ENCODE data around the gene CUL2.

DNA sequence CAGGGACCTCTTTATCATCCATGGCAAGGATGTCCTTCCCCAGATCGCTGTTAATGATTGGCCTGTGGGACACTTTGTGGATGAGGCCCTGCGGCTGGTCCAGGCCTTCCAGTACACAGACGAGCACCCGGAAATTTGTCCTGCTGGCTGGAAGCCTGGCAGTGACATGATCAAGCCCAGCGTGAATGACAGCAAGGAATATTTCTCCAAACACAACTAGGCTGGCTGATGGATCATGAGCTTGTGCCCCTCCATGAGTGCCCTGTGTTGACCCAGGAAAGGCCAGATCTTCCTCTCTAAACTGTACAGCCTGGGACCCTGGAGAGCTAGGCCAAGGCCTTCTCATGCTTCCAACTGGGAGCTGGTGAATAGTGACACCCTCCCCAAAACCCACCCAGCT, 124.1 kb downstream of the CUL2 start:
- TF ChIP-seq, protein P1, sequence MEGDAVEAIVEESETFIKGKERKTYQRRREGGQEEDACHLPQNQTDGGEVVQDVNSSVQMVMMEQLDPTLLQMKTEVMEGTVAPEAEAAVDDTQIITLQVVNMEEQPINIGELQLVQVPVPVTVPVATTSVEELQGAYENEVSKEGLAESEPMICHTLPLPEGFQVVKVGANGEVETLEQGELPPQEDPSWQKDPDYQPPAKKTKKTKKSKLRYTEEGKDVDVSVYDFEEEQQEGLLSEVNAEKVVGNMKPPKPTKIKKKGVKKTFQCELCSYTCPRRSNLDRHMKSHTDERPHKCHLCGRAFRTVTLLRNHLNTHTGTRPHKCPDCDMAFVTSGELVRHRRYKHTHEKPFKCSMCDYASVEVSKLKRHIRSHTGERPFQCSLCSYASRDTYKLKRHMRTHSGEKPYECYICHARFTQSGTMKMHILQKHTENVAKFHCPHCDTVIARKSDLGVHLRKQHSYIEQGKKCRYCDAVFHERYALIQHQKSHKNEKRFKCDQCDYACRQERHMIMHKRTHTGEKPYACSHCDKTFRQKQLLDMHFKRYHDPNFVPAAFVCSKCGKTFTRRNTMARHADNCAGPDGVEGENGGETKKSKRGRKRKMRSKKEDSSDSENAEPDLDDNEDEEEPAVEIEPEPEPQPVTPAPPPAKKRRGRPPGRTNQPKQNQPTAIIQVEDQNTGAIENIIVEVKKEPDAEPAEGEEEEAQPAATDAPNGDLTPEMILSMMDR (IDR thresholded peaks at IDR 0.05; ENCODE audit: insufficient read depth, low read length, poor library complexity, severe bottlenecking) = no peak
- TF ChIP-seq EZH2phosphoT487 (conservative IDR thresholded peaks at IDR 0.05; ENCODE audit: low read length) = no peak
